Omental fat pad (tissue), 4 donors: ENCODE measurements around the gene ACVR2A. TPM values are rescaled to one million over a fixed set of nuclear protein-coding genes. Genes with fewer than 3 reads are reported as not detected.

Experiments
- ATAC-seq: fragments of 150-250 bp; one replicate; pipeline ENCODE4 v1.9.1; 2016; ENCODE audit warnings: mild to moderate bottlenecking, moderate library complexity; ENCODE audit not compliant: low FRiP score
- DNase-seq: peaks from one replicate; pipeline ENCODE4 v3.0.0-alpha.2; 2019; ENCODE audit warnings: low spot score
- total RNA-seq, 4 donors: library from RNA; depleted of rRNA; stranded (reverse); fragments of >200 nt; gene quantifications; one replicate each; pipeline ENCODE4 v1.1.0, GENCODE V29; 2016
- TF ChIP-seq, protein P1 (sequence below), 3 donors: fragments of 450-650 bp; IDR thresholded peaks; one replicate each; pipeline ENCODE4 v1.5.1; 2016 to 2017; ENCODE audit warnings: antibody characterized with exemption in 3 of 3, mild to moderate bottlenecking in 3 of 3, moderate library complexity in 2 of 3

Gene ACVR2A
- total RNA-seq, 4 donors from 2014 or later, result 15.9 to 31.5 (median 19.2) TPM

DNA sequence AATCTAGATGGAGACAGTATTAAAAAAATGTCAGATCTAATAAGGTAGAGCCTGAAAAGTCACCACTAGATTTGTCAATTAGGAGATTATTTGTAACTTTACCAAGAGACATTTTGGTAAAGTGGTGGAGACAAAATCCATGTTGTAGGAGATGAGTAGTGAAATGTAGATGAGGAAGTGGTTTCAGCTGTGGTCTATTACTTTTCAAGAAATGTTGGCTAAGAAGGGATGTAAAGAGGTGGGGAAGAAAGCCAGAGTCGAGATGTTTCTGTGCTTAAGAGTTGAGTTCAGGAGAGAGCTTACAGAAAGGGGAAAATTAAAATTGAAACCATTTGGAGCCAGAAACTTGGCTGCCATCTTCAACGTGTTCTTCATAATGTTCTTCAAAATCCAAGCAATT lies 22.2 kb downstream of the ACVR2A start:
- TF ChIP-seq, protein P1, sequence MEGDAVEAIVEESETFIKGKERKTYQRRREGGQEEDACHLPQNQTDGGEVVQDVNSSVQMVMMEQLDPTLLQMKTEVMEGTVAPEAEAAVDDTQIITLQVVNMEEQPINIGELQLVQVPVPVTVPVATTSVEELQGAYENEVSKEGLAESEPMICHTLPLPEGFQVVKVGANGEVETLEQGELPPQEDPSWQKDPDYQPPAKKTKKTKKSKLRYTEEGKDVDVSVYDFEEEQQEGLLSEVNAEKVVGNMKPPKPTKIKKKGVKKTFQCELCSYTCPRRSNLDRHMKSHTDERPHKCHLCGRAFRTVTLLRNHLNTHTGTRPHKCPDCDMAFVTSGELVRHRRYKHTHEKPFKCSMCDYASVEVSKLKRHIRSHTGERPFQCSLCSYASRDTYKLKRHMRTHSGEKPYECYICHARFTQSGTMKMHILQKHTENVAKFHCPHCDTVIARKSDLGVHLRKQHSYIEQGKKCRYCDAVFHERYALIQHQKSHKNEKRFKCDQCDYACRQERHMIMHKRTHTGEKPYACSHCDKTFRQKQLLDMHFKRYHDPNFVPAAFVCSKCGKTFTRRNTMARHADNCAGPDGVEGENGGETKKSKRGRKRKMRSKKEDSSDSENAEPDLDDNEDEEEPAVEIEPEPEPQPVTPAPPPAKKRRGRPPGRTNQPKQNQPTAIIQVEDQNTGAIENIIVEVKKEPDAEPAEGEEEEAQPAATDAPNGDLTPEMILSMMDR (IDR thresholded peaks at IDR 0.05), result no peak
- no peak for ATAC-seq
- no peak for DNase-seq

DNA sequence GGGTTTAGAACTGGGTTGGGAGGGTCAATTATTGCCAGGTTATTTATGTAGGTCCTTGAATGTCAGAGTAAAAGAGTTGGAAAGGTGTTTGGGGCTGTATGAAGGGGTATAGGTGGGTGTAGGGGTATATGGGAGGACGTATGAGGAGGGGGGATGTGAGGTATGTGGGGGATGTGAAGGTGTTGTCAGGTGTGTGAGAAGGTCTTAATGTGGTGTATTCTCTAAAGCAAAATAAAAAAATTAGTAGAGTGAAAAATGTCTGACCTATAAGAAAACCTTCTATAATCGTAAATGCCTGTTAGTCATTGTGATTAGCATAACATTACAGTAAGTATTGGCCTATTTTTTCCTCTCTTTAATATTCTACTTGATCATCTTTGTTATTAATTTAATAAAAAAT lies 25.1 kb downstream of the ACVR2A start:
- DNase-seq (no peak), ATAC-seq (no peak)
- TF ChIP-seq, protein P1 (IDR thresholded peaks at IDR 0.05), result no peak

DNA sequence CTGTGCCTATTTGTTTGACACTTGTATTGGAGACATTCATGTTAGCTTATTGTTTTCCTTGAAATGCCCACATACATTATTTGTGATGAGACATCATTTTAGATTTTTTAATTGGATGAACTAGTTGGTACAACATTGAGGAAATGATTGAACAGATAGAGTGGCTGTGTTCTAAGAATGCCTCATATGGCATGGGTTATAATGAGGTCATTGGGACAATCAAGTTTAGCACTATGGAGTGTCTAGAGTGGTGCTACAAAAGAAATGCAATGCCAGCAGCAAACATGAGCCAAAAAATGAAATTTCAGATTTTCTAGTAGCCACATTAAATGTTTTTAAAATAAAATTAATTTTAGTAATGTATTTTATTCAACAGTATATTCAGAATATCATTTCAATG lies 28.1 kb downstream of the ACVR2A start:
- TF ChIP-seq, protein P1 (IDR thresholded peaks at IDR 0.05), result no peak
- DNase-seq, result no peak
- ATAC-seq, result no peak

DNA sequence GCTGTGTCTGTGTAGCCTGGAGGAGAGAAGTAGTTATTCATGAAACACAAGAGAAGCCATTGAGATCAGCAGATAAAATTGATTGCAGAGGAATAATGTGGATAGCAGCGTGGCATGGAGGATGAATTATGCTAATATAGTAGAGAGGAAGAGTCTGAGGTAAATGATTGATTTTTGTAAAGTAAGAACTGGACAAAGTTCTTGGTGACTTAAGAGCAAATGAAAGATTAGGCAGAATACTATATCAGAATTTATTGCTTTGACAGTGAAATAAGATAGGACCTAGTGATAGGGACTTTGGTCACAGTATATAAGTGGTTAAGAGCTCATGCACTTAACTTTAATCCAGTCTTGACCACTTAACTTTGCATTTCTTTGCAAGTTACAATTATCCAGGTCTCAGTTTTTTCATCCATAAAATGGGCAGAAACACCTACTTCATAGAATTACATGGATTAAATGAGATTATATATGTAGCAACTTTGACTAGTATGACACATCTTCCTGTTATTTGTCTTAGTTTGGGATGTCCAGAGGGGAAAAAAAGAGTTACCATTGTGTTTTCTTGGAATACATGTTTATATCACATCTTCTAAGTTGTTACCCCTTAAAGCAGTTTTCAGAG lies 29.1 kb downstream of the ACVR2A start:
- TF ChIP-seq, protein P1 (IDR thresholded peaks at IDR 0.05), result no peak
- ATAC-seq, result no peak
- no peak for DNase-seq

DNA sequence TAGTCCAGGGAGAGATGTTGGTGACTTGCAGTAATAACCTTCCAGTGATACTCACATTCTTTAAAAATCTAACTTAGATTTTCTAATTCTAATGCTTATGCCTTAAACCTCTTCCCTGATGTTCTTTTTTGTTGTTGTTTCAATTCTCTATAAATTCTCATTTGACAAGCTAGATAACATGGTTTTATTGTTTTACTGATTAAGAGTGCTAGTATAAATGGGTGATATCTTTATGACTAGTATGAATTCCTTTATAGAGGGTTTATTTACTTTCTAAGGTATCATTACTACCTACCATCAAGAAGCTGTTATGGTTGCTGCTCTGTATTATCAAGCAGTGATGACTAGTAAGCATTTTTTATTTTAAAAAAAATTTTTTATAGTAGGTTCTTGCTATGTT lies 35.0 kb downstream of the ACVR2A start:
- TF ChIP-seq, protein P1 (IDR thresholded peaks at IDR 0.05), result no peak
- no peak for DNase-seq
- ATAC-seq, result no peak

DNA sequence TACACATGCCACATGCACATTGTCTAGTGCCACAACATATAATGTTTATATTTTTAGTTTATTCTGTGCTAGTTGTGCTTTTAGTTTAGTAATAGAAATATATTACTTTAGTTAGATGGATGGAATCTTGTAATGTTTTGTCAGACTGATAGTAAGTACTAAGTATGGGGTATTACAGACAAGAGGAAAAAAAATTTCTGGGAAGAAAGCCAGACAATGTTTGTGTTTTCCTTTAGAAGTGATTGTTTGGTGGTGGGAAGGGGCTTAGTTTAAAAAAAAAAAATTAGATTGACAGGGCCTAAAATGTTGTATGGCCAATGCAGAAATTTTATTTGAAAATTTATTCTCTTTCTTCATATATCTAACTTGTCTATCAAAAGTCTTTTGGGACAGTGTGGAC lies 37.8 kb downstream of the ACVR2A start:
- no peak for ATAC-seq
- TF ChIP-seq, protein P1 (IDR thresholded peaks at IDR 0.05), result no peak
- DNase-seq, result no peak

DNA sequence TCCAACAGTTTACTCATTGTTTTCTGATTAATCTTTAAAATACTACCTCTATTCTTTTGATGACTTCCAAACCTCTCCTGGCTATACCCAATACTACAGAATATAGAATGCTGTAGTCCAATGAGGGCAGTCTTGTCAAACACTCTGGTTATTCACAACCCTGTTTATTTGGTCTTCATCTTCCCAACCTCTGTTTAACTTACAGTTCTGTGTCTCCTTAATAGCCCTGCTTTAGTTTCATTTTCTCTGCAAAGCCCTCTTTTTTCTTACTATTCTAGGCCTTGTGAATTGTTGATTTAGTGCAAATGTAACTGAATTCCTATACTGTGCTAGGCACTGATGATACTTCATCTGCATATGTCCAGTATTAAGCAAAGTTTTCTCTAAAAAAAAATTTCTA lies 40.0 kb downstream of the ACVR2A start:
- TF ChIP-seq, protein P1 (IDR thresholded peaks at IDR 0.05), result no peak
- DNase-seq (no peak), ATAC-seq (no peak)
